Heart right ventricle (tissue), 16 donors: ENCODE results near the gene PRR19. TPM values are rescaled to one million over a fixed set of nuclear protein-coding genes. Genes with fewer than 3 reads are reported as not detected.

Experiments
- ATAC-seq, 8 donors: fragments of 200-7000 bp; cut with Tn5 transposase; one replicate each; pipeline ENCODE4 v1.9.1; 2020; ENCODE audit warnings: mild to moderate bottlenecking in 8 of 8, moderate library complexity in 8 of 8, moderate number of reproducible peaks in 1 of 8
- DNase-seq, 2 donors: peaks; one replicate each; pipeline ENCODE4 v3.0.0-alpha.2; 2020
- H3K27ac ChIP-seq, 10 donors: fragments of 200-600 bp; sonication (generic) in 2 of 10; one replicate each; pipeline versions ENCODE4 v1.5.0 to v1.8.0; 2020 to 2022; ENCODE audit warnings: mild to moderate bottlenecking in 3 of 10
- H3K27me3 ChIP-seq, 7 donors: fragments of 200-600 bp; one replicate each; pipeline ENCODE4 v1.8.0; 2021 to 2022; ENCODE audit warnings: mild to moderate bottlenecking in 2 of 7
- H3K36me3 ChIP-seq, 9 donors: fragments of 200-600 bp; sonication (generic) in 1 of 9; one replicate each; pipeline versions ENCODE4 v1.5.0 to v1.8.0; 2020 to 2022; ENCODE audit warnings: mild to moderate bottlenecking in 2 of 9
- H3K4me1 ChIP-seq, 9 donors: fragments of 200-600 bp; sonication (generic) in 1 of 9; one replicate each; pipeline versions ENCODE4 v1.5.0 to v1.8.0; 2020 to 2022; ENCODE audit warnings: mild to moderate bottlenecking in 4 of 9
- H3K4me3 ChIP-seq, 10 donors: fragments of 200-600 bp; sonication (generic) in 2 of 10; one replicate each; pipeline versions ENCODE4 v1.5.0 to v1.8.0; 2020 to 2022; ENCODE audit warnings: mild to moderate bottlenecking in 7 of 10, moderate library complexity in 2 of 10
- H3K9me3 ChIP-seq, 11 donors: fragments of 200-600 bp in 10 of 11; sonication (generic) in 2 of 11; one replicate each; pipeline versions ENCODE4 v1.5.0 to v1.8.0; 2013 to 2022; ENCODE audit warnings: mild to moderate bottlenecking in 2 of 11, control low read depth in 1 of 11, moderate library complexity in 1 of 11
- WGBS, 2 donors: extraction: QIAGEN DNeasy Blood & Tissue Kit; methylation state at CpG; one replicate each; pipeline ENCODE4 v1.1.7; 2013; ENCODE audit warnings: inconsistent platforms in 1 of 2; 5-methylcytosine and 5-hydroxymethylcytosine counted together
- intact Hi-C, 10 donors: fragments of 100-400 bp; cut with DNase I; formaldehyde crosslinking; loops; one replicate each; pipeline versions ENCODE4 v1.11.1 to v1.14.2; 2022
- polyA plus RNA-seq, 2 donors: library from polyadenylated mRNA; stranded (reverse); fragments of 200-250 nt; gene quantifications; one replicate each; pipeline ENCODE4 v1.2.3, GENCODE V29; 2013
- total RNA-seq, 10 donors: library from RNA; stranded (reverse); fragmentation: NEBNext Ultra II Directional in 3 of 10; extraction: Animal tissue kit (Norgen Biotek cat#: 25700) in 3 of 10; gene quantifications; one replicate each; pipeline versions ENCODE4 v1.2.1 to v1.2.4, GENCODE V29; 2021 to 2023
- TF ChIP-seq, protein P1 (sequence below), 9 donors: fragments of 200-600 bp; sonication (generic) in 2 of 9; IDR thresholded peaks; one replicate each; pipeline versions ENCODE4 v1.5.0 to v1.8.0; 2021 to 2022; ENCODE audit warnings: antibody characterized with exemption in 9 of 9, mild to moderate bottlenecking in 5 of 9, moderate library complexity in 1 of 9
- donor health status: Arrhythmogenic right ventricular cardiomyopathy.
- donor health status: ischemic (EF 13 %, LVEDD 7.1; RV severe dilation, severe dysfunction).
- donor health status: healthy with polysubstance abuse.
- donor health status: DM: no; HTN: yes; CAD: no.
- donor health status: DM: no; HTN: no; CAD: no.
- donor health status: ischemic (EF 25% LVEDD 6.9; RV normal size, moderate dysfunction).
- donor health status: ischemic (EF 25% LVEDD 5.7; RV mildly dilated, moderate dysfunction).
- donor health status: healthy.
- donor health status: DM: yes; HTN: yes; CAD: no.
- donor health status: Ischemic cardiomyopathy.
- donor health status: ischemic (EF 35%, LVEDD 5.7; RV mildly dilated, moderate dysfunction).
- donor health status: nonischemic (EF 11% LVEDD 7.7; RV severe dilation, severe dysfunction).
- donor health status: DM: yes; HTN: yes; CAD: no.
- donor health status: PGD.
- donor health status: ischemic (EF 29% LVEDD 5.4; RV normal size, mild dysfunction).
- donor health status: nonischemic (EF 23%, LVEDD 6.1; RV moderate dilation, normal function).

PRR19 gene
- total and polyA plus RNA-seq, 12 donors, result 0.16 to 0.21 (median 0.18) TPM; not detected in 7

DNA sequence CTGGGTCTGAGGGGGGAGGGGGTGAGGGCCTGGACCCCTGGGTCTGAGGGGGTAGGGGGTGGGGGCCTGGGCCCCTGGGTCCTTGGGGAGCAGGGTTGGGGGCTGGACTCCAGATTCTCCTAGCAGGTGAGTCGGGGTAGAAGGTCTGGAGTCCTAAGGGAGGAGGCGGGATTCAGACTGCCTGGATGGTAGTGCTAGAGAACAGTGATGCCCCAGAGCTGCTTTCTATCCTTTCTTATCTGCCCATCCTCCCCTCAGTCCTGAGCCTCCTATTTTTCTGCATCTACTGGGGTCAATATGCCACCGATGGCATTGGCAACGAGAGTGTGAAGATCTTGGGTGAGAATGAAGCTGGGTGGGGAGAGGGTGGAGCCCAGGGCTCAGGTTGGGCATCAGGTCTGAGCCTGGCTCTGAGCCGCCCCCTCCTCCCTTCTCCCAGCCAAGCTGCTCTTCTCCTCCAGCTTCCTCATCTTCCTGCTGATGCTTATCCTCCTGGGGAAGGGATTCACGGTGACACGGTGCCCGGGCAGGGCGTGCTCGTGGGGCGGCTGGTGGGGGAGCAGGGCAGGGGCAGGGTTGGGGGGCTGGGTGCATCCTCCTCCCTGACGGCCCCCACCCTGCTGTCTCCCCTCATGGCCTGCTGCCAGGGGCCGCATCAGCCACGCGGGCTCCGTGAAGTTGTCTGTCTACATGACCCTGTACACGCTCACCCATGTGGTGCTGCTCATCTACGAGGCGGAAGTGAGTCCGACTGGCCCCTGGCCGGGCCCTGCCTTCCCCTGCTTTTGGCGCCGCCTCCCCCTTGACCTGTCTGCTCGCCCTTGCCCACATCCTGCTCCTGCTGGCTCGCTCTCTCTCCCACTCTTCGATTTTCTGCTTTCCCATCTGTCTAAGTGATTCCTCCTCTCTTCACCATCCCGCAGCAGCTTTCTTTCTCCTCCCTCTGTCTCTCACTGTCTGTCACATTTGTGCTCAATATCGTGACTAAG lies 14.6 kb downstream of the PRR19 start:
- Histone ChIP-seq H3K4me3 (no peak overlapping the region), H3K9me3 (no peaks in the 10 kb centered on the region), H3K27me3 (peaks cover 0 to 44% (median 14%) of the 10 kb centered on the region in 7 donors), H3K27ac (no peak overlapping the region), H3K36me3 (no peaks in the 10 kb centered on the region), H3K4me1 (peaks cover 0 to 21% (median 11%) of the 10 kb centered on the region in 9 donors)
- WGBS, 2 donors, result 31% methylated on average over 28 of the region's 28 CpGs
- DNase-seq, result no peak
- TF ChIP-seq, protein P1, sequence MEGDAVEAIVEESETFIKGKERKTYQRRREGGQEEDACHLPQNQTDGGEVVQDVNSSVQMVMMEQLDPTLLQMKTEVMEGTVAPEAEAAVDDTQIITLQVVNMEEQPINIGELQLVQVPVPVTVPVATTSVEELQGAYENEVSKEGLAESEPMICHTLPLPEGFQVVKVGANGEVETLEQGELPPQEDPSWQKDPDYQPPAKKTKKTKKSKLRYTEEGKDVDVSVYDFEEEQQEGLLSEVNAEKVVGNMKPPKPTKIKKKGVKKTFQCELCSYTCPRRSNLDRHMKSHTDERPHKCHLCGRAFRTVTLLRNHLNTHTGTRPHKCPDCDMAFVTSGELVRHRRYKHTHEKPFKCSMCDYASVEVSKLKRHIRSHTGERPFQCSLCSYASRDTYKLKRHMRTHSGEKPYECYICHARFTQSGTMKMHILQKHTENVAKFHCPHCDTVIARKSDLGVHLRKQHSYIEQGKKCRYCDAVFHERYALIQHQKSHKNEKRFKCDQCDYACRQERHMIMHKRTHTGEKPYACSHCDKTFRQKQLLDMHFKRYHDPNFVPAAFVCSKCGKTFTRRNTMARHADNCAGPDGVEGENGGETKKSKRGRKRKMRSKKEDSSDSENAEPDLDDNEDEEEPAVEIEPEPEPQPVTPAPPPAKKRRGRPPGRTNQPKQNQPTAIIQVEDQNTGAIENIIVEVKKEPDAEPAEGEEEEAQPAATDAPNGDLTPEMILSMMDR (IDR thresholded peaks at IDR 0.05), result no peak
- intact Hi-C loops, result loop anchor here in 1 of 10 donors (10.0 kb wide), 1 partner anchor 182 kb away; the partner anchor contains the start of gene POU2F2
- ATAC-seq, result peak in 1 of 8 donors; percentile 23

DNA sequence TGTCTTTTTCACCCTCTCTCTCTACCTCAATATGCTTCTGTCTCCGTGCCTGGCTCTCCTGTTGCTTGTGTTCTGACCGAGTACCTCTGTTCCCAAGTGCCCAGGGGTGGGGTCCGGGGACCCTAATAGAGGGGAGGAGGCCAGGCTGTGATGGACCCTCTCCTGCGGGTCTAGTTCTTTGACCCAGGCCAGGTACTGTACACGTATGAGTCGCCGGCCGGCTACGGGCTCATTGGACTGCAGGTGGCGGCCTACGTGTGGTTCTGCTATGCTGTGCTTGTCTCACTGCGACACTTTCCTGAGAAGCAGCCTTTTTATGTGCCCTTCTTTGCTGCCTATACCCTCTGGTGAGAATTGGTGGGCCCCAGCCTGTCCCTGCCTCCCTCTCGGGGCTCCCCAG lies 15.6 kb downstream of the PRR19 start:
- intact Hi-C loops, result loop anchor here in 1 of 10 donors (10.0 kb wide), 1 partner anchor 183 kb away; the partner anchor contains the start of gene POU2F2
- H3K27ac ChIP-seq, result no peak overlapping the region
- no peaks in the 10 kb centered on the region for H3K36me3 ChIP-seq
- peaks cover 0 to 43% (median 4%) of the 10 kb centered on the region in 7 donors for H3K27me3 ChIP-seq
- peaks cover 0 to 21% (median 11%) of the 10 kb centered on the region in 9 donors for H3K4me1 ChIP-seq
- TF ChIP-seq, protein P1 (IDR thresholded peaks at IDR 0.05), result no peak
- no peak overlapping the region for H3K4me3 ChIP-seq
- WGBS, 2 donors, result 85 to 88% methylated on average over 13 of the region's 13 CpGs
- no peaks in the 10 kb centered on the region for H3K9me3 ChIP-seq
- no peak for DNase-seq
- no peak for ATAC-seq

- DNase-seq (no peak), ATAC-seq (no peak)
- Histone ChIP-seq H3K4me1 (peaks cover 9 to 26% (median 24%) of the 10 kb centered on the region in 9 donors), H3K36me3 (no peaks in the 10 kb centered on the region), H3K27ac (no peak overlapping the region), H3K4me3 (no peak overlapping the region), H3K9me3 (no peaks in the 10 kb centered on the region), H3K27me3 (peaks cover 12 to 35% (median 26%) of the 10 kb centered on the region in 7 donors)
- intact Hi-C loops, result loop anchor here in 6 of 10 donors (5.0 to 10.0 kb wide), 2 partner anchors 188 to 190 kb away; partner anchors contain the start of gene POU2F2 (in 6 of the 6)
- TF ChIP-seq, protein P1 (IDR thresholded peaks at IDR 0.05), result no peak
- WGBS, 2 donors, result 59 to 64% methylated on average over 9 of the region's 9 CpGs
These were observed 20.4 kb downstream of the PRR19 start for GRCh38 chr19:42322305-42322704.

- no peak overlapping the region for H3K27ac ChIP-seq
- peaks cover 9 to 36% (median 29%) of the 10 kb centered on the region in 9 donors for H3K4me1 ChIP-seq
- WGBS, 2 donors, result 14 to 17% methylated on average over 29 of the region's 29 CpGs
- no peaks in the 10 kb centered on the region for H3K9me3 ChIP-seq
- no peak overlapping the region for H3K4me3 ChIP-seq
- DNase-seq (no peak), ATAC-seq (no peak)
- intact Hi-C loops, result loop anchor here in 6 of 10 donors (5.0 to 10.0 kb wide), 2 partner anchors 189 to 191 kb away; partner anchors contain the start of gene POU2F2 (in 6 of the 6)
- TF ChIP-seq, protein P1 (IDR thresholded peaks at IDR 0.05), result no peak
- H3K36me3 ChIP-seq, result no peaks in the 10 kb centered on the region
- peaks cover 12 to 35% (median 26%) of the 10 kb centered on the region in 7 donors for H3K27me3 ChIP-seq
These were observed 21.5 kb downstream of the PRR19 start for GRCh38 chr19:42323473-42323851.
